HUES64 (cell line): ENCODE measurements around the gene MMP19. TPM values are rescaled to one million over a fixed set of nuclear protein-coding genes. Genes with fewer than 3 reads are reported as not detected.
"Not testable (repeated sequence)": the region's sequence is repeated elsewhere in the genome, so short reads cannot be mapped to it uniquely, and the experiment has no call there.

Experiments
- H3K27ac ChIP-seq: 2 replicates; pipeline ENCODE4 v1.7.0; 2013; ENCODE audit warnings: low read depth, low read length, inconsistent platforms
- H3K27me3 ChIP-seq: 2 replicates; pipeline ENCODE4 v1.6.1; 2013; ENCODE audit warnings: mild to moderate bottlenecking, low read length; ENCODE audit not compliant: insufficient read depth
- H3K36me3 ChIP-seq: 2 replicates; pipeline ENCODE4 v1.6.1; 2013; ENCODE audit warnings: mild to moderate bottlenecking, low read length; ENCODE audit not compliant: insufficient read depth
- H3K4me1 ChIP-seq: 2 replicates; pipeline ENCODE4 v1.6.1; 2013; ENCODE audit warnings: mild to moderate bottlenecking, low read length, moderate library complexity; ENCODE audit not compliant: insufficient read depth
- H3K4me3 ChIP-seq: 2 replicates; pipeline ENCODE4 v1.5.1; 2013; ENCODE audit warnings: mild to moderate bottlenecking, low read length, moderate library complexity
- H3K9ac ChIP-seq: 2 replicates; pipeline ENCODE4 v1.6.1; 2013; ENCODE audit warnings: mild to moderate bottlenecking, low read depth, low read length
- H3K9me3 ChIP-seq: 2 replicates; pipeline ENCODE4 v1.6.1; 2013; ENCODE audit warnings: low read depth, low read length; ENCODE audit not compliant: insufficient read depth
- WGBS: fragments of 150-250, 120-280 bp; methylation state at CpG from one replicate; pipeline ENCODE4 v1.1.7; 2013; ENCODE audit warnings: missing lambda C conversion rate; 5-methylcytosine and 5-hydroxymethylcytosine counted together
- polyA plus RNA-seq, 2 experiments: library from polyadenylated mRNA; stranded (reverse); fragments of 50-300 nt; gene quantifications; one replicate each; pipeline ENCODE4 v1.2.3, GENCODE V29; 2013

The MMP19 gene, protein sequence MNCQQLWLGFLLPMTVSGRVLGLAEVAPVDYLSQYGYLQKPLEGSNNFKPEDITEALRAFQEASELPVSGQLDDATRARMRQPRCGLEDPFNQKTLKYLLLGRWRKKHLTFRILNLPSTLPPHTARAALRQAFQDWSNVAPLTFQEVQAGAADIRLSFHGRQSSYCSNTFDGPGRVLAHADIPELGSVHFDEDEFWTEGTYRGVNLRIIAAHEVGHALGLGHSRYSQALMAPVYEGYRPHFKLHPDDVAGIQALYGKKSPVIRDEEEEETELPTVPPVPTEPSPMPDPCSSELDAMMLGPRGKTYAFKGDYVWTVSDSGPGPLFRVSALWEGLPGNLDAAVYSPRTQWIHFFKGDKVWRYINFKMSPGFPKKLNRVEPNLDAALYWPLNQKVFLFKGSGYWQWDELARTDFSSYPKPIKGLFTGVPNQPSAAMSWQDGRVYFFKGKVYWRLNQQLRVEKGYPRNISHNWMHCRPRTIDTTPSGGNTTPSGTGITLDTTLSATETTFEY
- 2.4 TPM for polyA plus RNA-seq (2013, experiment 1 of 2)
- polyA plus RNA-seq (2013, experiment 2 of 2) = 2.7 TPM

DNA sequence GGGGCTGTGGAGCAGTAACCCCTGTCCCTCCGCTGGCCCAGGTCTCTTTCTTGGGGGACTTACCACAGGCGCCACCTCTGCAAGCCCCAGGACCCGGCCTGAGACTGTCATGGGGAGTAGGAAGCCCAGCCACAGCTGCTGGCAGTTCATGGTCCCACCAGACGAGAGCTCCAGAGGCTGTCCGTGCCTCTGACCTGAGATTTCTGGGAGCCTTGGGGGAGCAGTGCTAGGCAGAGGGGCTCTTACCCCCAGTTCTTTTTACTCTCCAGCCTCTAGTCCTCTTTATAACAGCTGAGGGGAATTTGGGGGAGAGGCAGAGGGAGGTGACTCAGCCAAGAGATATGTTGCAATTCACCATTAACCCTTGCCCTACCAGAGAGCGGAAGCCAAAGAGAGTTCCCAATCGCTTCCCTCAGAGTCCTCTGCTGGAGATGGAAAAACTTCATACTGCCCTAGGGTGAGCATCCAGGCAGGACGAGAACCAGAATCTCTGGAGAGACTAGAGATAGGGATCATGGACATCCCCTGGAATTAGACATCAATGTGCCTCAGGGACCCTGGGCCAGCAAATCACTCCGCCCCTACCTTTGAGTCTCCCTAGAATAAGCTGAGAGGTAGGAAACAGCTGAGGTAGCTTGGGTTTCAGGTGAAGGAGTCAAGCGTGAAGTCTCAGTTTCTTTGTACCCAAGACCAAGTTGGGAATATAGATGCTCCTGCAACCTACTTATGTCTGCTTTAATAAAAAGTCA lies at the start of gene MMP19:
TSS of gene MMP19 (minus strand) at position 256 of the 749 bp plus-strand sequence. CDS start at position 150, 106 bp downstream.
- peak within 1 kb of the TSS; percentile 32 for H3K27ac ChIP-seq
- no peaks in the 10 kb centered on the region for H3K36me3 ChIP-seq
- peaks cover 19% of the 10 kb centered on the region for H3K4me1 ChIP-seq
- no peaks in the 10 kb centered on the region for H3K9me3 ChIP-seq
- peak within 1 kb of the TSS; percentile 3; the same call in 1 of the 2 replicates for H3K9ac ChIP-seq
- peak within 1 kb of the TSS; percentile 42 for H3K4me3 ChIP-seq
- no peaks in the 10 kb centered on the region for H3K27me3 ChIP-seq
- 54% methylated on average over 10 of the region's 10 CpGs for WGBS

DNA sequence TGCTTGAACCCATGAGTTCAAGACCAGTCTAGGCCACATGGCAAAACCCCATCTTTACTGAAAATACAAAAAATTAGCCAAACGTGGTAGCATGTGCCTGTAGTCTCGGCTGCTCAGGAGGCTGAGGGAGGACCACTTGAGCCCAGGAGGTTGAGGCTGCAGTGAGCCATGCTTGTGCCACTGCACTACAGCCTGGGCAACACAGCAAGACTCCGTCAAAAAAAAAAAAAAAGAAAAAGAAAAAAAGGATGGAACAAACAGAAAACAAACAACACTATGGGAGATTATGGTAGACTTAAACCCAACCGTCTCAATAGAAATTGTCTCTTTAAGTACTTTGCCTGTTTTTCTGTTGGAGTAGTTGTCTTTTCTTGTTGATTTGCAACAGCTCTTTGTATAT lies 48.6 kb upstream of the MMP19 start:
- Histone ChIP-seq H3K9ac (no peak overlapping the region), H3K4me1 (no peaks in the 10 kb centered on the region), H3K4me3 (no peak overlapping the region), H3K36me3 (no peaks in the 10 kb centered on the region), H3K9me3 (0 out of 2 replicates have a peak, but pooled peaks cover 2% of the 10 kb centered on the region), H3K27ac (no peak overlapping the region), H3K27me3 (no peaks in the 10 kb centered on the region)
- WGBS = 91% methylated on average over 2 of the region's 4 CpGs

DNA sequence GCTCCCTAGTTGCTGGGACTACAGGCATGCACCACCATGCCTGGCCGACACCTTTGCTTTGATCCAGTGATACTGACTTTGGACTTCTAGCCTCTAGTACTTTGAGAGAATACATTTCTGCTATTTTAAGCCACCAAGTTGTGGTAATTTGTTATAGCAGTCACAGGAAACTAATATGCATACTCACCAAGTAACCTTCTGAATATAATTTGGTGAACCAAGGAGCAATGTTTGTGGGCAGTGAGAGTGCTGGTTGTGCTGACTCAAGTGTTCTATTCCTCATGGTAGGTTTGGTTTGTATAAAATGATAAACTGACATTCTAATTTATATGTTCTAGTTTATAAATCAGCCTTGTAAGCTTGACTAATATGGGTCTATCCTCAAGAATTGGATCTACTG lies 42.4 kb upstream of the MMP19 start:
- no peaks in the 10 kb centered on the region for H3K9me3 ChIP-seq
- no peak overlapping the region for H3K9ac ChIP-seq
- H3K4me1 ChIP-seq = no peaks in the 10 kb centered on the region
- no peak overlapping the region for H3K4me3 ChIP-seq
- H3K27ac ChIP-seq = no peak overlapping the region
- H3K27me3 ChIP-seq = no peaks in the 10 kb centered on the region
- H3K36me3 ChIP-seq = no peaks in the 10 kb centered on the region
- 95% methylated on average over 1 of the region's 1 CpG for WGBS

DNA sequence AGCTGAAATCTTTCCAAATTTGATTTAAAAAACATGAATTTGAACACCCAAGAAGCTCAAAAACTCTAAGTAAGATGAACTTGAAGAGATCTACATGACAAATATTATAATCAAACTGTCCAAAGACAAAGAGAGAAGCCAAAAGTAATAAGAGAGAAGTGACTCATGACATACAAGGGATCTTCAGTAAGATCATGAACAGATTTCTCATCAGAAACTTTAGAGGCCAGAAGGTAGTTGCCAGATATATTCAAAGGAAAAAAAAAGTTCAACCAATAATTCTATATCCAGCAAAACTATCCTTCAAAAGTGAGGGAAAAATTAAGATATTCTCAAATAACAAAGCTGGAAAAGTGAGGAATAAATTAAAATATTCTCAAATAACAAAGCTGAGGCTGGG lies 35.1 kb upstream of the MMP19 start:
- H3K9me3 ChIP-seq = peaks cover 5% of the 10 kb centered on the region; the same call in 1 of the 2 replicates
- H3K27me3 ChIP-seq = no peaks in the 10 kb centered on the region
- H3K9ac ChIP-seq = no peak overlapping the region
- peaks cover 17% of the 10 kb centered on the region for H3K4me1 ChIP-seq
- no peak overlapping the region for H3K27ac ChIP-seq
- no peak overlapping the region for H3K4me3 ChIP-seq
- no peaks in the 10 kb centered on the region for H3K36me3 ChIP-seq

GRCh38 chr12:55875704-55876467 lies 33.1 kb upstream of the MMP19 start:
- WGBS = 82% methylated on average over 3 of the region's 4 CpGs

DNA sequence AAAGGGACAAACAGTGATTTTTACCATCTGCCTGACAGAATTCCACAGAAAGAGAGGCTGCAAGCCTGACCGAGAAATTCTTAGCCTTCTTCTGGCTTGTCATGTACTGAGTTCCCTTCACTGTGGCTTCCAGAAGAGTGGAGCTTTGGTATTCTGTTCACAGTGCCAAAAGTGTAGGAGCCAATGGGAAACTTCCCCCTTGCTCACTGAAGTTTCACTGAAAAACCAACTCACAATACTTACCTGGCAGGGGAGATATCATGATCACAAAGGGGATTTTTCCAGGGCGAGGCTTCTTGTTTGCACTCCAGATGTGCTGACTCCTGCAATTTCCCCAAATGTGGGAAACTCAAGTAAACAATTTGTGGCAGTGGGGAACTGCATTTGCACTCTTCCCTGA lies 31.7 kb upstream of the MMP19 start:
- peaks cover 5% of the 10 kb centered on the region; the same call in 1 of the 2 replicates for H3K9me3 ChIP-seq
- H3K4me3 ChIP-seq = no peak overlapping the region
- H3K36me3 ChIP-seq = no peaks in the 10 kb centered on the region
- H3K27me3 ChIP-seq = no peaks in the 10 kb centered on the region
- 84% methylated on average over 2 of the region's 2 CpGs for WGBS
- no peak overlapping the region for H3K27ac ChIP-seq
- peaks cover 17% of the 10 kb centered on the region for H3K4me1 ChIP-seq
- no peak overlapping the region for H3K9ac ChIP-seq

More at GRCh38 chr12:55875704-55876467, 33.1 kb upstream of the MMP19 start:
- Histone ChIP-seq H3K27me3 (no peaks in the 10 kb centered on the region), H3K4me1 (peaks cover 17% of the 10 kb centered on the region), H3K27ac (peak overlapping the region; percentile 7; the same call in 1 of the 2 replicates), H3K36me3 (no peaks in the 10 kb centered on the region), H3K9me3 (peaks cover 5% of the 10 kb centered on the region; the same call in 1 of the 2 replicates), H3K9ac (no peak overlapping the region), H3K4me3 (no peak overlapping the region)

GRCh38 chr12:55866454-55867004 lies 23.8 kb upstream of the MMP19 start:
- not testable (repeated sequence) for H3K27ac ChIP-seq, H3K9me3 ChIP-seq, H3K36me3 ChIP-seq, H3K4me3 ChIP-seq, H3K4me1 ChIP-seq, H3K27me3 ChIP-seq, H3K9ac ChIP-seq
- 98% methylated on average over 3 of the region's 3 CpGs for WGBS

DNA sequence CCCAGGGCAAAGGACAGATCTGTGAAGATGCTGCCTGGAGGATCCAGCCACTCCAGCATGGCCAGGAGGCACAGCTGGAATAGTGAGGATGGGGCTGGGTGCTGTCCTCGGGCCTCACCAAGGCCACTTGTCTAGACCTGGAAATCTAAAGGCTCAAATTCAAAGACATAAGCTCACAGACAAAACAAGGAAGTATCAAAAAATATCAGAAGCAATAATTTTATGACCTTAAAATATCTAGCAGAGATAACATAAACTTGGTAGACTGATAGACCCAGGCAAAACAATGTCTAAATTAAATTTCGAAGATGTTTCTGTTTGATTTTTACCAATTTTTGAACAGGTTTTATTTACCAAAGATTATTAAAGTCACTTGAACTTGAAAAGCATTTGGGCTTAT lies 22.6 kb upstream of the MMP19 start:
- no peaks in the 10 kb centered on the region for H3K27me3 ChIP-seq
- no peak overlapping the region for H3K9ac ChIP-seq
- H3K9me3 ChIP-seq = 0 out of 2 replicates have a peak, but pooled peaks cover 8% of the 10 kb centered on the region
- no peak overlapping the region for H3K27ac ChIP-seq
- no peaks in the 10 kb centered on the region for H3K4me1 ChIP-seq
- no peaks in the 10 kb centered on the region for H3K36me3 ChIP-seq
- 91% methylated on average over 1 of the region's 2 CpGs for WGBS
- no peak overlapping the region for H3K4me3 ChIP-seq

GRCh38 chr12:55862931-55863330 lies 20.2 kb upstream of the MMP19 start:
- WGBS = 99% methylated on average over 12 of the region's 13 CpGs

GRCh38 chr12:55862286-55862685 lies 19.6 kb upstream of the MMP19 start:
- Histone ChIP-seq H3K27ac (no peak overlapping the region), H3K9me3 (0 out of 2 replicates have a peak, but pooled peaks cover 8% of the 10 kb centered on the region), H3K36me3 (no peaks in the 10 kb centered on the region), H3K4me3 (no peak overlapping the region), H3K9ac (no peak overlapping the region), H3K4me1 (no peaks in the 10 kb centered on the region), H3K27me3 (no peaks in the 10 kb centered on the region)

More at GRCh38 chr12:55862931-55863330, 20.2 kb upstream of the MMP19 start:
- not testable (repeated sequence) for H3K27me3 ChIP-seq, H3K4me1 ChIP-seq, H3K27ac ChIP-seq, H3K9me3 ChIP-seq, H3K4me3 ChIP-seq, H3K9ac ChIP-seq, H3K36me3 ChIP-seq
